ENCODE measurements around the gene BUD31.

BUD31 gene

GRCh38 chr7:99437946-99438572, 29.3 kb downstream of the BUD31 start:
- no peak for FAIRE-seq

GRCh38 chr7:99438573-99439480, 30.1 kb downstream of the BUD31 start, which contains the start of the genes CPSF4 and PTCD1:
Gene CPSF4, plus strand, starts transcription at chr7:99438943. Its CDS starts 140 bp downstream, at chr7:99439083.
Gene PTCD1, minus strand, starts transcription at chr7:99438798. Its CDS starts 3,556 bp downstream, at chr7:99435242.
- FAIRE-seq, result no peak

GRCh38 chr7:99440195-99440594, 31.4 kb downstream of the BUD31 start:
- FAIRE-seq, result no peak

GRCh38 chr7:99446096-99446495, 37.3 kb downstream of the BUD31 start:
- FAIRE-seq, result no peak

GRCh38 chr7:99447943-99448342, 39.2 kb downstream of the BUD31 start:
- FAIRE-seq, result no peak

GRCh38 chr7:99448855-99449254, 40.1 kb downstream of the BUD31 start:
- FAIRE-seq, result no peak

GRCh38 chr7:99449326-99449725, 40.6 kb downstream of the BUD31 start:
- no peak for FAIRE-seq

GRCh38 chr7:99451936-99452335, 43.2 kb downstream of the BUD31 start:
- no peak for FAIRE-seq

GRCh38 chr7:99452541-99452940, 43.8 kb downstream of the BUD31 start:
- FAIRE-seq, result no peak

GRCh38 chr7:99453105-99453504, 44.3 kb downstream of the BUD31 start:
- FAIRE-seq, result no peak

- no peak for FAIRE-seq
Measured at GRCh38 chr7:99455874-99456273, 47.1 kb downstream of the BUD31 start.

- FAIRE-seq, result no peak
Measured at GRCh38 chr7:99456288-99456687, 47.5 kb downstream of the BUD31 start.

- FAIRE-seq, result no peak
Measured at GRCh38 chr7:99457050-99457649, 48.4 kb downstream of the BUD31 start.

GRCh38 chr7:99457650-99458493, 49.1 kb downstream of the BUD31 start:
- FAIRE-seq, result no peak

GRCh38 chr7:99459087-99459486, 50.3 kb downstream of the BUD31 start:
- no peak for FAIRE-seq

- FAIRE-seq, result no peak
Measured at GRCh38 chr7:99460651-99461050, 51.9 kb downstream of the BUD31 start.

- no peak for FAIRE-seq
Measured at GRCh38 chr7:99461221-99461620, 52.5 kb downstream of the BUD31 start.

- FAIRE-seq, result no peak
Measured at GRCh38 chr7:99465421-99465768, 56.6 kb downstream of the BUD31 start.

- no peak for FAIRE-seq
Measured at GRCh38 chr7:99468336-99468918, 59.7 kb downstream of the BUD31 start.
